GF-D8 (cell line): Measurements from ENCODE around the gene TFAP2A.

Source experiments
- DNase-seq: peaks from one replicate; lab custom pipeline; 2025; lab: John Stamatoyannopoulos, UW

Gene TFAP2A

DNA sequence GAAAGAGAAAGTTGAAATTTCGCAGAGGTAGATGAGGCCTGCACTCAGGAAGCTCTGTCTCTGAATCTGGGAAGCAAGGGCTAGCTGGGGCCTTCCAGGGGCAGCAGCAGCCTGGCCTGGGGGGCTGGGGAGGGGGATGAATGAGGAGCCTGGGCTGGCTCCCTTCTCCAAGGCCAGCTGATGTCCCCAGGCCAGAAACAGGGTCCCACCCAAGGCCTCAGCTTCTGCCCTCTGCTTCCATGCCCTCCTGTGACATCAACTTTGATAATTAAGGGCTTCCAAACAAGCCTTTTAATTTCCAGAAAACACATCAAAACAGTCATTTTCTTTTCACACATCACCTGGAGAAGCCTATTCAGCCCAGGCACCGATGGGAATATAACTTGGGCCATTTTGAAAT is 15.4 kb downstream of the TFAP2A start:
- DNase-seq, result no peak

DNA sequence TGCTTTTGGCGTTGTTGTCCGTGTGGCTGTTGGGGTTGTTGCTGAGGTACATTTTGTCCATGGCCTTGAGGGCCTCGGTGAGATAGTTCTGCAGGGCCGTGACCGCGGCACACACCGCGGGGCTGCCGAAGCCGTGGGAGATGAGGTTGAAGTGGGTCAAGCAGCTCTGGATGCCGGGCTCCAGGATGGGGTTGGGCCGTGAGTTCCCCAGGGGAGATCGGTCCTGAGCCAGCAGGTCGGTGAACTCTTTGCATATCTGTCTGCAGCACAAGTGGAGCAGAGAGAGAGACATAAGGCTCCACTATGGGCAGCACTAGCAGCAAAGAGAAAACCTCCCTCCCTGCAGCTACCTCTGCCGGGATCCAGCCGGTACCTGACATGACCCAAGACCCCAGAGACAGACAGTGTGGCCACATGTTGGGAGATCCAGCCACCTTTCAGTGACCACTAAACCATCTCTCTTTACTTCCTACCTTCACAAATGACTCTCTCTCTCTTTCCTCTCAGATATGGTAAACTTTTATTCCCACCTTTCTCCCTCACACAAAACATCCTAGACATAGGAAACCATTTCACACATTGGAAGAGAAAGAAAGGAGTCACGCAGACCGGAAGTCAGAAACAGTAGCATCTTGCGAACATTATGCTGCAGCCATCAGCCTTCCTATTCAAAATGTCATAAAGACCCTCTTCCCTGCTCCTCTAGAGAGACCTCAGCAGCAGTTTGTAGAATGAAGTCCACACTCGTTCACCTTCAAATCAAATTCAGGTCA is 16.2 kb downstream of the TFAP2A start:
- DNase-seq, result no peak

DNA sequence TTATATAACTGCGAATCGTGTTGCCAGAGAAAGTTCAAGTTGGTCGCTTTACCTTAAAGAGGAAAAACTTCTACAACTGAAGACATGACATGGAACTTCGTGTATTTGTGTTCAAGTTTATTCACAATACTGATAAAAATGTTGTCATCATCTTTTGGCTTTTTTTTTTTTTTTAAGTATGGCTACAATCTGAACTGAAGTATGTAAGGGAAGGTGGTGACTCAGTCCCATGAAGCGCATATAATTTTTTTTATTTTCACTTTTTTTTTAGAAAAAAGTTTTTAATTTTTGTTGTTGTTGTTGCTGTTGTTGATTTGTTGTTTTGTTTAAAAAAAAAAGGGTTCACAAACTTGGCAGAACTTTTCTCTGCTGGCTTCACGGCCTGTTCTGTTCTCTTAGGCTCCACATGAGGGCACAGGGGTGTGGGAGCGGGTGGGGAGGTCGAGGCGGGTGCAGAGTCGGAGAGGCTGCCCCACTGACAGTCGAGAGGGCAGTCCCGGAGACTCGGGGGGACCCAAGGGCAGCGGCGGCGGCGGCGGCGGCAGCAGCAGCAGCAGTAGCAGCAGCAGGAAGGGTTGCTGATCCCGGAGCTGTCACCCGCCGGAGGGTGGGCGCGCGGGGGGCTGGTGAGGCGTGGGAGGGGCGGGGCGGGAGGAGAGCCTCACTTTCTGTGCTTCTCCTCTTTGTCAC is 17.0 kb downstream of the TFAP2A start:
- no peak for DNase-seq

DNA sequence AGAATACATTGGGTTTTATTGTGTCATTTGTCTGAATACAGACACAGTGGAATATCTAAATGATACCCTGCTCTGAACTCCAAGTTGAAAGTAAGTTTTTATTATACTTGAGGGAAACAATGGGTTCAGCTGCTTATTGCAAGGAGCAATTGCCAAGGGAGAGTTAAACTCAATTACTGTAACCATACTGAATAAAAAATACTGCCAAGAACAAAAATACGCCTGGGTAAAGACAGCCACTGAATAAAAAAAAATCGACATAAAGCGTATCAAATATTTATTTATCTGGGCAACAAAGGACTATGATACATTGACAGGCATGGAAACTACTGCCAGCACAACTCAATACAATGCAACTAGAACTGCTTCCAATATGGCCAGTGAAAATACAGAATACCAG is 18.1 kb downstream of the TFAP2A start:
- DNase-seq, result no peak

GRCh38 chr6:10395704-10396546 is 18.9 kb downstream of the TFAP2A start:
- no peak for DNase-seq

- DNase-seq, result no peak
Measured at GRCh38 chr6:10395171-10395703, 19.6 kb downstream of the TFAP2A start.

GRCh38 chr6:10393544-10394225 is 21.2 kb downstream of the TFAP2A start:
- no peak for DNase-seq

DNA sequence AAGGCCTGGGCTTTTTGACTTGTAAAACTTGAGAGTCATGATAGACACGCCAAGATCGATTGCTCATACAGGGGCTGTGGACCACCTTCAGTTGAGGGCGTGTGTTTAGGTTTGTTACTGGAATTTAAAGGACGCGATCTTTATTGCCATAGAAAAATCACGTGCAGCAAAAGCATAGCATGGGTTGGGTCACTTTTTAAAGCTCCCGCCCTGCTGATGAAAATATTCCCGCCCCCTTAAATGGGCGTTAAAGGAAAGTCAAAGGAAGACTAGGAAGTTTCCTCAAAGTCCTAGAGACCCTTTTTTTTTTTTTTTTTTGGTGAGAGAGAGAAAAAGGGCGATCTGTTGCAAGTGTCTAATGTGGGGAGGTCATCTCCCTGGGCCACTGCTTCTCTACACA is 23.1 kb downstream of the TFAP2A start:
- no peak for DNase-seq

DNA sequence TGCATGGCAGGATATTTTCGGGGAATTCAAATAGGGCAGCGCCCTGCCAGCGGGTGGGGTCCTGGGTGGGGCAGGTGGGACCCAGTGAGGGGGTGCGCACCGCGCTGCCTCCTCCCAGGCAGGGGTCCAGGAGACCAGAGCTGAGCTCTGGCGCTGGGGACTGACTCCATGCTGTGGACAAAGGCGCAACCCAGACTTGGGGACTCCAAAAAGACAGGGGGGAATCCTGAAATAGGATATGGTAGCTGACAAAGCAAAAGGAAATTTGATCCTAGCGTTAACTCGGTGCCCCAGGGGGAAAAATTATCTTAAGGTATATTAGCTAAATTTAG is 23.6 kb downstream of the TFAP2A start:
- DNase-seq, result no peak

DNA sequence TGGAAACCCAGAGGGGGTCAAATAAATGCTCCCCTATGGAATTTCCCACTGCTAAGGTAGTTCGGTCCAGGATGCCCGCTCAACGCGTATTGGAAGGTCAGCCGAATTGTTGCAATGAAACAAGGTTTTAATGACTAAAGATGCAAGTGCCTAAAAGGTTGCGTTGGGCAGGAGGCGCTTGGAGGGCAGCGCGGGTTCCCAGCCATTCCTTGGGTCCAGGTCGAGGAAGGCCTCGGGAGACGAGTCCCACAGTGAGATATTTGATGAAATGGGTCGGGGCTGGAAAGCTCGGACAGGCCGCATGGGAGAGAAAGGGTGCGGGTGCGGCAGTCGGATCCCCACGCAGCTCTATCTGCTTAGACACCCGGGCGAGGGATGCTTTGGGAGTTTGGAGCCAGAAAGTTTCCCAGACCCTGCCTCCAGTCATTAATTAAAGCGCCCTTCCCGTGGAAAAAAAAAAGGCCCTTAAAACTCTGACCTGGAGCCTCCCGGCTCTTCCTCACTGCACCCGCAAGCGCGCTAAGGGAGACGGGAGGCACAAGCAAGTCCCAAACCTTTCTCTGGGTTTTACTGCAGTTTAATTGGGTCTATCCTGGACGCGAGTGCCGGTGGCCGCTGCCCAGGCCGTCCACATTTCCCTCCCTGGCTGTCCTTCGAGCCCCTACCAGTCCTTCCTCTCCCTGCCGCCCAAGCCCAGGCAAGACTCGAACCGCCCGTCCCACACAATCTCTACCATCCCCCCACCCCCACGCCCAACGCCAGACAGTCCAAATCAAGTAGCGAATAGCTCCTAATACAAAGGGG is 24.2 kb downstream of the TFAP2A start:
- DNase-seq, result no peak

DNA sequence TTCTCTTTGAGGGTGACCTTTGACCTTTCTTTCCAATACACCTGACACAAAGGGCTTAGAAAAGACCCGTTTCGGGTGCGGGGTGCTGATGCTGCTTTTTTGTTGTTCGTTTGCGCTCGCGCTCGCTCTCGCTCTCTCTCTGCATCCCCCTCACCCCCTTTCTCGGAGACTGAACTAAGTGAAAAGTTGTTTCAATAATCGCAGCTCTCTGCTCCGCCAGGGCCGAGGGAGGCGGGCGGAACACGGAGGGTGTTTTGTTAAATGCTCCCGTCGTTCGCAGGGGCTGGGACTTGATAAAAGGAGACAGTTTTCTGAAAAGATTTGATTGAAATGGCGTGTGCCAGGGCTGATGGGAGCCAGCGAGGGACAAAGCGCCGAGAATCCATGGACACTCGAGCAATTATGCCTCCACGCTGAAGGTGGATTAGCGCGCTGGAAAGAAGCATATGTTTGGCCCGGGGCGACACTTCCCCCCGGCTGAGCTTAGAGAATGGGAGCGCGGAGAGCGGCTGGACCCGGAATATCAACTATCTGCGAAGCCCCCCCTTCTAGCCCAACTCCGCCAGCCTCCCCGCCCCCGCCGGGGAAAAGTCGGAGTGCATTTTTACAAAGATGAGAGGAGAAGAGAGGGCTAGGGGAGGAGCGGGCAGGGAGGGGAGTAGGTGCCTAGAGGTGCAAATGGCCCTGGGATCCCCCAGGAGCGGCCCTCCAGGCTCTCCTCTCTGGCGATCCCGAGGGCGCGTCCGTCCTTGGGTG is 25.0 kb downstream of the TFAP2A start:
- no peak for DNase-seq

GRCh38 chr6:10386756-10387654 is 27.9 kb downstream of the TFAP2A start:
- DNase-seq, result no peak

DNA sequence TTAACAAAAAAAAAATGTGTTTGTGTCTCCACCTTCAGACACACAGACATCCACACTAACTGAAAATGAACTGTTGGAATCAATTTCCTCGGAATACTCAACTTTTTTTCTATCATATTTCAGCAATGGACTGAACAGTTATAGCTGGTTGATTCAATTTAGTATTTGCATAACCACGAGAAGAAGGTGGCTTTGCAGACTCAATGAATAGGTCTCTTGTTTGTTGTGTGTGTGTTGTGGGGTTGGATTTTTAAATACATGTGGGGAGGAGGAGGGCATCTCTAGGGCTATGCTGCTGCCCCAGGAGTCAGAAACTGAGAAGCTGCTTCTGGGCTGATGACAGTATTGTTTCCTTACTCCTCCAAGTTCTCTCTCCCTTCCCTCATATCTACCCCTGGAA is 28.7 kb downstream of the TFAP2A start:
- no peak for DNase-seq

DNA sequence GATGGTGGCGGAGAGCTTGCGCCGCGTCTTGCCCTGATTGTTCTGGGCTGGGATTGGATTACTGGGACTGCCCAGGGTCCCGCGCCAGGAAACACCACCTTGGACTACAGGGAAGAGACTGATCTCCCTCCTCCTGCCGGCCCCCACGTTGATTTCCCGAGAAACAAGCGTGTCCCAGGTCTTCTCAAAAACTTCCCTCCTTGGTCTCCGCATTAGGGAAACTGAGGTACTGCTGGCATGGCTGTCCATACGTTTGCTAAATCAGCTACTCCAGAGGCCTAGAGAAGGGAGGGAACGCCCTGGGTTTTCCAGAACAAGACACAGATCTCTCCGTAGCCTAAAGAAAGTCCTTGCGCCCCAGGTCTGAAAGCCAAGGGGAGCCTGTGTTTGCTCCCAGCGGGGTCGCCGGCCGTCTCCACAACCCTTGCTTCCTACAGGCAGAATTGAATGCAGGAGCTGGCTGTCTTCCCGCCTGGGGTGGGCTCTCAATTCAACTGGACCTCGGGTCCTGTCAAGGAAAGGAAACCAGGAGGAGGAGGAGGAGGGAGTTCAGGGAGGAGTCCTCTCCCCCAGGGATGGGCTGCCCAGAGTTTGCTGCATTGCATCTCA is 29.2 kb downstream of the TFAP2A start:
- no peak for DNase-seq

DNA sequence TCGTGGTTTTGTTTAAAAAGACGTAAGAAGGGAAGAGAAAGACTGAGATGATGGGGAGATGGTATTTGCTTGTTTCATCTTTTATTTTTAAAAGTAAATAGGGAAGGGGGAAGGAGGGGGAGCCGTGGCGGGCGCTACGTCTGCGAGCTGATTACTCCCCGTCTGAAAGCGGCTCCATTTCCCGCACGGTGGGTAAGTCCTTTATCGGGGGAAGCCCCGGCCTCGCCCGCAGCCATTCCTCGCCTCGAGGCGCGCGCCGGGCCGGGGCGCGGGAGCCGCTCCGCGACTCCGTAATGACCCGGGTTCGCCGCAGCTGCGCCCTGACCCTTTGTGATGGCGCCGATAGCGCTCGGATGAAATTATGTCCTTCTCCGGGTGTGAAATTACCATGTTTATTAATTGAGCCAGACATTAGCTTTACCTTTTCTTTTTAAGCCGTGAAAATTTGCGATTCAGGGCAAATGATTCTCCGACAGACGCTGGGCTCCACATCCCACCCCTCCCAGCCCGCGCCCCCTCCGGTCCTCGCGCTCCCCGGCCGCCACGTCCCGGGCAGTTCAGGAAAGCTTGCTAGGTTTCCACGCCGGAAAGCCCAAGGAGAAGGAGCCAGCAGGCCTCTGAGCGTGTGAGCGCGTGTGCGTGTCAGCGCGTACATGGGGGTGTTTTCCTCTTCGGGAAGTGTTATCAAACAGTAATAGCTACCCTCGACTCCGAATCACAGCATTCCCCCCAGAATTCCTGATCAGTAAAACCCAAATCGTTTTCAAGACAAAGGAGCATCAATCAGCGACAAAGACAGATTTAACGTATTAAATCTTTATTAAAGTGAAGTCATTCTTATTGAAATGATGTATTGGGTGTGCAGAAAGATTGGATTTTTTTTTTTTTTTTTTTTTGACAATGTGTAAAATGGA is 30.0 kb downstream of the TFAP2A start:
- DNase-seq, result no peak

DNA sequence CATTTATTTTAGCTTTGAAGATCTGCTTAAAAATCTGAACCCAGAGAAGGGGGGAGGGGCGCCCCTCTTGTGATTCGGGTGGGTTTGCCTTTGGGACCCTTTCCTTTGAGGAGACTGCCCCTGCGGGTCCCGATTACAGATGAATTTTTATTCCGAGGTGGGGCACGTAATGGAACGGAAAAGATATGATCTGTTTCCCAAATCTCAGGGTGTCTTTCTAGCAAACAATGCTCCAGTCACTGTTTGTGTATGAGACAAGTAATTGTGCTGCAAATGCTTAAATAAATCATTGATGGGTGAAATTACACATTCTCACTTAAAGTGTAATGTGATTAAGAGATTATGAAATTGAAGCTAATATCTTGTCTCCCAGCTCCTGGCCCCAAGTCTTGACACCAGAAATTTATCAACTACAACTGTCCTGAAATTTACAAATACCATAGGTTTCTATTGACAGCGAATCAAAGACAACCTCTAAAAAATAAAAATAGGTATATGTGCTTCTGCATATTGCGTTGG is 30.7 kb downstream of the TFAP2A start:
- no peak for DNase-seq

DNA sequence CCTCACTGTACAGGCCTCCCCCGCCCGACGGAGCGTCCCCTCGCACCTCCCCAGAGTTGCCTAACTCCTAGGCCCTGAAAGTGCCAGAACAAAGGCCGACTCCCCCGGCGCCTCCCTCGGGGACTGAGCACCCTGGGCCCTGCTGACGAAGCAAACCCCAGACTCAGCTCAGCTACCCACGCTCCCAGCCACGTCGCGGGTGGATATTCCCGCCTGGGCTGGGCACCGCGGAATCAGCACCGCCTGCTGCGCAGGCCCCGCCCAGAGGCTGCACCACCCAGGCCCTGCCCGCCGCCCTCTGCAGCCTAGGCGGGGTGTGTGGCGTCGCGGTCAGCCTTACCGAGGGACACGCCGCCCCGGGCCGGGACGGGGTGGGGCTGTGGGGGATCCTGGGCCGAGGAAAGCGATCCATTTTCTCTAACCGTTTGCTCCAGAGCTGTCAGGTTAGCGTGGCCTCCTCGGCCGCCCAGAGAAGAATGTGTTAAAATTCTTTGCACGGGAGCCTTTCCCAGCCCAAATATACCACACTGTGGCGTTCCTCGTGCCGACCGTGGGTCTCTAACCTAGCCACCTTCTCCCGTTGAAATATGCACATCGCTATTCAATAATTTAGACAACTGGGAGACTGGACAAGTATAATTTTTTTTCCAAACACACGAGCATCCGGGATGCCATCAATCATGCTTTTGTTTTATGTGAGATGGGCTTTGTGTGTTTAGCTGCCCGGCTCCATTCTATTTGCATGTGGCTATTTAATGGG is 31.4 kb downstream of the TFAP2A start:
- no peak for DNase-seq
